K562 (cell line): Measurements from ENCODE around the gene ANO10. TPM values are rescaled to one million over a fixed set of nuclear protein-coding genes. Genes with fewer than 3 reads are reported as not detected.

Experiments used
- ATAC-seq: fragments of 200-7000 bp; cut with Tn5 transposase; 3 replicates; pipeline ENCODE4 v1.9.1; 2020; ENCODE audit warnings: moderate library complexity
- BruUV-seq: library from RNA; stranded (reverse); fragments of 400-500 nt; replicated peaks from 2 replicates; lab custom pipeline; 2021; lab: Mats Ljungman, UMichigan
- CTCF ChIA-PET: fragments of 300-600 bp; formaldehyde crosslinking; extraction: SDS; loops from one replicate; lab custom pipeline; 2021; ENCODE audit warnings: low intra/inter-chr PET ratio; lab: Yijun Ruan, JAX
- POLR2A ChIA-PET: fragments of 300-600, 350-650 bp; sonication (Branson Sonifier 250); formaldehyde crosslinking; extraction: SDS; loops from one replicate; lab custom pipeline; 2021; ENCODE audit warnings: antibody characterized with exemption, inconsistent platforms; lab: Yijun Ruan, JAX
- DNase-seq, 4 experiments: peaks; one replicate each; pipeline versions ENCODE4 v3.0.0 to v3.0.0-alpha.2; 2011 to 2018; ENCODE audit warnings: low spot score in 3 of 4, mixed read lengths in 3 of 4; ENCODE audit errors: extremely low read depth in 1 of 4
- FAIRE-seq: peaks from 2 replicates; lab custom pipeline; 2011; peaks lifted over from hg19 to GRCh38; lab: Jason Lieb, UNC
- H2AFZ ChIP-seq: 2 replicates; pipeline ENCODE4 v1.6.0; 2011; ENCODE audit warnings: low read depth, low read length, control low read depth, inconsistent platforms
- H3K27ac ChIP-seq: fragments of 200-600 bp; 3 replicates; pipeline ENCODE4 v1.8.0; 2011; ENCODE audit warnings: low read depth, mild to moderate bottlenecking, control low read depth, inconsistent platforms, low read length, moderate library complexity, mixed read lengths; ENCODE audit errors: extremely low read depth
- H3K27me3 ChIP-seq, 2 experiments: fragments of 300-600 bp in 1 of 2; 2 replicates in 1 of 2; 3 replicates in 1 of 2; pipeline versions ENCODE4 v1.6.0 to v1.8.0; 2011; ENCODE audit warnings: inconsistent platforms in 2 of 2, low read length in 2 of 2, mild to moderate bottlenecking in 1 of 2, mixed read lengths in 1 of 2, moderate library complexity in 1 of 2; ENCODE audit not compliant: control insufficient read depth in 2 of 2, insufficient read depth in 2 of 2
- H3K36me3 ChIP-seq: fragments of 300-600 bp; 3 replicates; pipeline ENCODE4 v1.8.0; 2011; ENCODE audit warnings: mild to moderate bottlenecking, low read length, inconsistent platforms; ENCODE audit not compliant: control insufficient read depth, insufficient read depth
- H3K4me1 ChIP-seq, 2 experiments: fragments of 200-600 bp in 1 of 2; replicated peaks in 1 of 2; 2 replicates in 1 of 2; 3 replicates in 1 of 2; pipeline versions ENCODE4 v1.5.1 to v1.8.0; 2011; ENCODE audit warnings: inconsistent platforms in 2 of 2, low read length in 2 of 2, mild to moderate bottlenecking in 1 of 2, mixed read lengths in 1 of 2, moderate library complexity in 1 of 2; ENCODE audit not compliant: control insufficient read depth in 2 of 2, insufficient read depth in 2 of 2
- H3K4me2 ChIP-seq: 2 replicates; pipeline ENCODE4 v1.6.1; 2011; ENCODE audit warnings: low read length, control low read depth, inconsistent platforms, mixed read lengths; ENCODE audit not compliant: insufficient read depth
- H3K4me3 ChIP-seq: fragments of 200-600 bp; sonication (generic), shearing (Covaris generic); 2 replicates; pipeline ENCODE4 v1.5.1; 2016; ENCODE audit warnings: control low read depth, inconsistent platforms
- H3K79me2 ChIP-seq: fragments of 200-600 bp; 3 replicates; pipeline ENCODE4 v1.8.0; 2011; ENCODE audit warnings: low read length, inconsistent platforms; ENCODE audit not compliant: control insufficient read depth, insufficient read depth
- H3K9ac ChIP-seq, 2 experiments: 2 replicates each; pipeline versions ENCODE4 v1.6.0 to v1.6.1; 2011; ENCODE audit warnings: low read depth in 2 of 2, low read length in 2 of 2, control low read depth in 1 of 2, inconsistent platforms in 1 of 2, mild to moderate bottlenecking in 1 of 2, mixed read lengths in 1 of 2; ENCODE audit not compliant: insufficient read depth in 1 of 2
- H3K9me1 ChIP-seq: one replicate; pipeline ENCODE4 v1.6.0; 2011; ENCODE audit warnings: inconsistent platforms, mild to moderate bottlenecking, low read length, moderate library complexity; ENCODE audit not compliant: control insufficient read depth, insufficient read depth
- H3K9me3 ChIP-seq: replicated peaks from 2 replicates; pipeline ENCODE4 v1.5.1; 2011; ENCODE audit warnings: low read depth, low read length, inconsistent platforms; ENCODE audit not compliant: control insufficient read depth, insufficient read depth
- H4K20me1 ChIP-seq: replicated peaks from 2 replicates; pipeline ENCODE4 v1.6.1; 2011; ENCODE audit warnings: low read length, inconsistent platforms, mixed read lengths; ENCODE audit not compliant: control insufficient read depth, insufficient read depth
- CTCF ChIP-seq, 3 experiments: IDR thresholded peaks in 2 of 3; conservative IDR thresholded peaks in 1 of 3; 2 replicates each; pipeline ENCODE4 v1.5.1; 2011 to 2012; ENCODE audit warnings: low read length in 3 of 3, mild to moderate bottlenecking in 3 of 3, control low read depth in 2 of 3, improper control_type of control experiment in 1 of 3, inconsistent platforms in 1 of 3, low read depth in 1 of 3, mixed read lengths in 1 of 3, moderate library complexity in 1 of 3; ENCODE audit not compliant: insufficient read depth in 2 of 3
- DLX4 ChIP-seq: fragments of 250-450 bp; sonication (Bioruptor Pico); IDR thresholded peaks from 2 replicates; pipeline ENCODE4 v1.6.1; 2021; ENCODE audit warnings: mild to moderate bottlenecking
- ELK1 ChIP-seq: sonication (generic); formaldehyde crosslinking; IDR thresholded peaks from 2 replicates; pipeline ENCODE4 v1.8.1; 2022; ENCODE audit warnings: missing genetic modification reagents
- MYBL2 ChIP-seq, 2 experiments: fragments of 450-650 bp in 1 of 2; sonication (generic) in 1 of 2; formaldehyde crosslinking in 1 of 2; IDR thresholded peaks; 2 replicates each; pipeline versions ENCODE4 v1.6.1 to v1.8.1; 2017 to 2022; ENCODE audit warnings: borderline replicate concordance in 1 of 2, inconsistent platforms in 1 of 2, low read depth in 1 of 2, mild to moderate bottlenecking in 1 of 2, missing genetic modification reagents in 1 of 2, moderate library complexity in 1 of 2
- SMAD2 ChIP-seq: fragments of 150-350 bp; IDR thresholded peaks from 2 replicates; pipeline ENCODE4 v1.6.1; 2014; ENCODE audit warnings: low read depth, mild to moderate bottlenecking, low read length
- SUPT5H ChIP-seq: fragments of 450-650 bp; IDR thresholded peaks from 2 replicates; pipeline ENCODE4 v1.6.1; 2016
- ZNF124 ChIP-seq: sonication (generic); formaldehyde crosslinking; IDR thresholded peaks from 2 replicates; pipeline ENCODE4 v1.8.1; 2022; ENCODE audit warnings: missing genetic modification reagents
- ZNF431 ChIP-seq: sonication (generic); formaldehyde crosslinking; IDR thresholded peaks from 2 replicates; pipeline ENCODE4 v1.8.0; 2022; ENCODE audit warnings: mild to moderate bottlenecking, missing genetic modification reagents
- ZZZ3 ChIP-seq: fragments of 450-650 bp; IDR thresholded peaks from 2 replicates; pipeline ENCODE4 v1.6.1; 2016; ENCODE audit warnings: antibody characterized with exemption, mild to moderate bottlenecking, moderate library complexity
- WGBS: fragments of 100-300 bp; shearing (Covaris generic); methylation state at CpG from one replicate; pipeline ENCODE4 v1.1.6; 2016; ENCODE audit warnings: low coverage, mixed read lengths; ENCODE audit not compliant: insufficient coverage; ENCODE audit errors: missing lambda C conversion rate; 5-methylcytosine and 5-hydroxymethylcytosine counted together
- in situ Hi-C: fragments of 300-500 bp; cut with MboI; formaldehyde crosslinking; loops from 4 replicates; pipeline ENCODE4 v1.15.0; 2018; ENCODE audit warnings: inconsistent platforms, mixed read lengths
- intact Hi-C: fragments of 100-400 bp; cut with micrococcal nuclease; formaldehyde crosslinking; loops from 2 replicates; pipeline ENCODE4 v1.14.2; 2022
- polyA plus RNA-seq, 8 experiments: library from polyadenylated mRNA; depleted of rRNA in 4 of 8; stranded (reverse) in 5 of 8; unstranded in 3 of 8; fragments of >200 nt; fragmentation: Nextera tagmentation in 2 of 8; fragmentation: Illumina TruSeq in 1 of 8; extraction: Ambion mirVana in 2 of 8; extraction: Trizol in 1 of 8; gene quantifications; 2 replicates each; pipeline versions ENCODE4 v1.2.1 to v1.2.3, GENCODE V29; 2011 to 2014; ENCODE audit warnings: inconsistent platforms in 1 of 8, missing spikeins in 1 of 8
- total RNA-seq, 7 experiments: library from RNA; depleted of rRNA in 6 of 7; stranded (reverse); fragments of >200 nt in 6 of 7; fragmentation: Illumina TruSeq in 2 of 7; extraction: Trizol in 2 of 7; gene quantifications; 2 replicates each; pipeline versions ENCODE4 v1.2.1 to v1.2.3, GENCODE V29; 2011 to 2021; ENCODE audit warnings: low replicate concordance in 1 of 7

ANO10 gene
- total and polyA plus RNA-seq, 9 of the 15 experiments (the other 6 are each of a cell fraction or from before 2014, with no cell fraction given), result 6.4 to 46.0 (median 32.3) TPM

- H3K9ac ChIP-seq, result no peak overlapping the region
- TF ChIP-seq CTCF (IDR thresholded peaks at IDR 0.05 in 2 of 3, conservative IDR thresholded peaks at IDR 0.05 in 1 of 3; ENCODE audit: insufficient read depth in 2 of 3, low read depth in 1 of 3, low read length in 3 of 3) (peak in 1 of 3 experiments; percentile 15; a peak in 2 of 6 replicates), ZNF431 (no peak)
- H4K20me1 ChIP-seq, result no peaks in the 10 kb centered on the region
- H3K4me3 ChIP-seq, result no peak overlapping the region
- in situ Hi-C loops, result no loop called here
- CTCF ChIA-PET, result no interaction called here
- no peaks in the 10 kb centered on the region for H3K27me3 ChIP-seq
- WGBS, result 88% methylated on average over 27 of the region's 29 CpGs
- H3K9me1 ChIP-seq, result peaks cover 4% of the 10 kb centered on the region
- no peak; the same call in 2 of the 3 replicates for ATAC-seq
- no peak overlapping the region for H3K4me2 ChIP-seq
- H3K4me1 ChIP-seq, result peaks cover 0 to 6% of the 10 kb centered on the region in 2 experiments; a peak in 1 of 5 replicates
- no peak for DNase-seq
- POLR2A ChIA-PET, result no interaction called here
- no peak for FAIRE-seq
- H3K9me3 ChIP-seq, result no peaks in the 10 kb centered on the region
- H3K79me2 ChIP-seq, result no peaks in the 10 kb centered on the region
- no TSS peak for BruUV-seq
- intact Hi-C loops, result no loop called here
- no peak overlapping the region for H2AFZ ChIP-seq
- H3K36me3 ChIP-seq, result no peaks in the 10 kb centered on the region; the same call in 2 of the 3 replicates
- H3K27ac ChIP-seq, result no peak overlapping the region
These were observed 136.8 kb downstream of the ANO10 start for GRCh38 chr3:43484926-43485488.

GRCh38 chr3:43481375-43481774 lies 140.4 kb downstream of the ANO10 start:
- ATAC-seq, result no peak
- no peak for FAIRE-seq
- no peaks in the 10 kb centered on the region for H3K79me2 ChIP-seq
- no peak overlapping the region for H3K9ac ChIP-seq
- BruUV-seq, result no TSS peak
- CTCF ChIA-PET, result no interaction called here
- no peak overlapping the region for H3K27ac ChIP-seq
- in situ Hi-C loops, result no loop called here
- no peak for DNase-seq
- H2AFZ ChIP-seq, result no peak overlapping the region
- no peaks in the 10 kb centered on the region for H3K27me3 ChIP-seq
- POLR2A ChIA-PET, result interaction anchor here (0.7 to 0.8 kb wide), 2 partner anchors 19 to 135 kb away, joined by 3 read pairs; no protein-coding TSS in a partner anchor
- intact Hi-C loops, result no loop called here
- no peaks in the 10 kb centered on the region for H3K9me3 ChIP-seq
- no peak overlapping the region for H3K4me2 ChIP-seq
- H3K36me3 ChIP-seq, result no peaks in the 10 kb centered on the region
- no peak overlapping the region for H3K4me3 ChIP-seq
- H4K20me1 ChIP-seq, result no peaks in the 10 kb centered on the region
- peaks cover 0 to 6% of the 10 kb centered on the region in 2 experiments; a peak in 1 of 5 replicates for H3K4me1 ChIP-seq
- peaks cover 4% of the 10 kb centered on the region for H3K9me1 ChIP-seq
- TF ChIP-seq ZNF124 (CRISPR knock-in tag), result no peak
- no peak for TF ChIP-seq MYBL2 (IDR thresholded peaks at IDR 0.05; ENCODE audit: low read depth)
- TF ChIP-seq MYBL2 (CRISPR knock-in tag; IDR thresholded peaks at IDR 0.05; ENCODE audit: borderline replicate concordance), result no peak
- no peak for TF ChIP-seq SMAD2
- no peak for TF ChIP-seq ELK1
- TF ChIP-seq SUPT5H, result no peak
- no peak for TF ChIP-seq DLX4 (CRISPR knock-in tag)
- TF ChIP-seq ZZZ3, result no peak
